Natural killer cell (primary cell): ENCODE data around the gene SRCIN1. TPM values are rescaled to one million over a fixed set of nuclear protein-coding genes. Genes with fewer than 3 reads are reported as not detected.

Experiments used
- ATAC-seq, 3 donors: fragments of 150-1000 bp in 2 of 3; fragments of 200-7000 bp in 1 of 3; cut with Tn5 transposase; 1 replicate in 1 of 3; 2 replicates in 2 of 3; pipeline ENCODE4 v1.10.0; 2021; ENCODE audit warnings: mild to moderate bottlenecking in 2 of 3, moderate library complexity in 2 of 3
- DNase-seq, 2 donors: peaks; one replicate each; pipeline versions ENCODE4 v3.0.0 to v3.0.0-alpha.2; 2013 to 2021; ENCODE audit warnings: mixed read lengths in 1 of 2
- H3K27ac ChIP-seq: one replicate; pipeline ENCODE4 v1.5.1; 2013; ENCODE audit warnings: mild to moderate bottlenecking, low read length
- H3K27me3 ChIP-seq: one replicate; pipeline ENCODE4 v1.6.1; 2013; ENCODE audit warnings: low read length; ENCODE audit not compliant: control insufficient read depth, insufficient read depth
- H3K36me3 ChIP-seq: one replicate; pipeline ENCODE4 v1.6.1; 2013; ENCODE audit warnings: low read length; ENCODE audit not compliant: control insufficient read depth, insufficient read depth
- H3K4me1 ChIP-seq: one replicate; pipeline ENCODE4 v1.6.1; 2013; ENCODE audit warnings: low read length; ENCODE audit not compliant: control insufficient read depth, insufficient read depth
- H3K4me3 ChIP-seq: one replicate; pipeline ENCODE4 v1.5.1; 2013; ENCODE audit warnings: low read length
- H3K9me3 ChIP-seq: one replicate; pipeline ENCODE4 v1.6.1; 2013; ENCODE audit warnings: low read length; ENCODE audit not compliant: control insufficient read depth, insufficient read depth
- H3K27ac Mint-ChIP-seq, 2 donors: one replicate each; pipeline ENCODE4 v1.8.0; 2022; ENCODE audit warnings: mild to moderate bottlenecking in 2 of 2, mixed read lengths in 2 of 2, moderate library complexity in 1 of 2
- H3K27me3 Mint-ChIP-seq, 2 donors: one replicate each; pipeline ENCODE4 v1.8.0; 2022; ENCODE audit warnings: low read depth in 2 of 2, mixed read lengths in 2 of 2
- H3K36me3 Mint-ChIP-seq: one replicate; pipeline ENCODE4 v1.8.0; 2022; ENCODE audit warnings: mixed read lengths
- H3K4me1 Mint-ChIP-seq, 2 donors: one replicate each; pipeline ENCODE4 v1.8.0; 2022; ENCODE audit warnings: mixed read lengths in 2 of 2
- H3K4me3 Mint-ChIP-seq: one replicate; pipeline ENCODE4 v1.8.0; 2022; ENCODE audit warnings: mild to moderate bottlenecking, moderate library complexity, mixed read lengths
- H3K9me3 Mint-ChIP-seq, 2 donors: one replicate each; pipeline ENCODE4 v1.8.0; 2022; ENCODE audit warnings: mixed read lengths in 2 of 2
- CTCF ChIP-seq: fragments of 200-600 bp; IDR thresholded peaks from one replicate; pipeline ENCODE4 v1.8.0; 2022; ENCODE audit warnings: antibody characterized with exemption
- WGBS: methylation state at CpG from one replicate; pipeline ENCODE4 v1.1.7; 2013; ENCODE audit warnings: missing lambda C conversion rate; ENCODE audit not compliant: insufficient coverage; 5-methylcytosine and 5-hydroxymethylcytosine counted together
- intact Hi-C: fragments of 100-400 bp; cut with micrococcal nuclease; formaldehyde crosslinking; loops from one replicate; pipeline ENCODE4 v1.14.2; 2022
- total RNA-seq, 4 donors: library from RNA; stranded (reverse); fragments of 120-200 nt in 1 of 4; gene quantifications; one replicate each; pipeline versions ENCODE4 v1.2.3 to v1.2.4, GENCODE V29; 2013 to 2022

SRCIN1 gene
- total RNA-seq, 3 donors from 2014 or later (not counting 1 experiment from before 2014, with no cell fraction given) = 0.28 to 0.50 TPM; not detected in 1

DNA sequence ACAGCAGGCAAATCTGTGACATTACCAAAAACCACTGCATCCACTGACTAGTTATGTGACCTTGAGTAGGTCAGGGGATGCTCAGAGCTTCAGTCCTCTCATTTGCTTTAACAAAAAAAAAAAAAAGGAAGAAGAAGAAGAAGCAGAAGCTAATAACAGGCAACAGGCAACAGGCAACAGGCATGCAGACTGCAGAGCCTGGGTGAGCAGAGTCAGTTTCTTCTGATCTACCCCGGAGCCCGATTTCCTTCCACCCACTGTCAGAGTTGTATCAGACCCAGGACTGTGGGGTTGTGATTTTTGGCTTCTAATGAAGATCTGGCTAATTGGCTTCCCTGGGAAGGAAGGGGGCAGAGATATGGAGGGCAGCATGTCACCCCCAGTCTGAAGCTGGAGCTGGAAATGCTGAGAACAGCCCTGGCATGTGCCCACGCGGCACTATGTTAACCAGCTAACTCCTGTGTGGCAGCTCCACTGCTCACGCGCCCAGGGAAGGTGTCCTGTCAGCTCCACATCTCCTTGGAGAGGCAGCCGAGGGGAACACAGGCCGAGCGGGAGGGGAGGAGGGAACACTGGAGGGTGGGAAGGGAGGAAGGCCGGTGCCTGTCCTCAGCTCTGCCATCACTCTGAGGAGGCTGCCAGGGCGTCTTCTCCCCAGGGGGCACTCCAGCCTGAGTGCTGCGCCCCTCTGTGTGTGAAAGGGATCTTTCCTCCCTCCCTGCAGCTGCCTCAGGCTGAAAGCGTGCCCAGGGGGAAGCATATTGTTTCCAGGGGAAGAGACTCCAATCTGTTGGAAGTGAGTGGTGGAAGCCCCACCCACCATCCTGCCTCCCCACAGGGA is 17.6 kb downstream of the SRCIN1 start:
- peaks cover 55% of the 10 kb centered on the region for H3K27me3 ChIP-seq
- intact Hi-C loops = no loop called here
- no peak for DNase-seq

DNA sequence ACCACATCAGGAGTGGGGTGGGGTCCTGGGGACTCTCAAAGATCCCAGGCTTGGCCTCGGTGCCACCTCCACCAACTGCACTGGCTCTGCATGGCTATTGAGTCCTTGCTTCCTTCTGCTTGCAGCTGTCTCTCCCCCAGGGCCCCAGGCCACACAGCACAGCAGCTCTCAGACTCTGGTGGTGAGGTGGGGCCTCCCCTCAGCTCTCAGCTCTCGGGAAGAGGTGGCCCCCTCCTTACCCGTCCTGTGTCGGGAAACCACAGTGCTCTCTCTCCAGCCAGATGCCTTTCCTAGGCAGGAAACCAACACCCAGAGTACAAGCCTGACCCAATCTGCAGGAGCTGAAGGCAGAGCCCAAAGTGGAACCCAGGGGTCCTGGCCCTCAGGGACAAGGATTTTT is 18.5 kb downstream of the SRCIN1 start:
- H3K36me3 ChIP-seq = no peaks in the 10 kb centered on the region
- no peaks in the 10 kb centered on the region for H3K9me3 ChIP-seq
- no peak overlapping the region for H3K4me3 ChIP-seq
- 6% methylated on average over 4 of the region's 4 CpGs for WGBS
- Mint-ChIP-seq H3K27ac (no peak overlapping the region), H3K4me1 (peaks cover 19 to 26% of the 10 kb centered on the region in 2 donors), H3K4me3 (no peak overlapping the region), H3K27me3 (peaks cover 65 to 73% of the 10 kb centered on the region in 2 donors), H3K36me3 (no peaks in the 10 kb centered on the region), H3K9me3 (no peaks in the 10 kb centered on the region)
- peaks cover 26% of the 10 kb centered on the region for H3K4me1 ChIP-seq
- intact Hi-C loops = no loop called here
- no peak overlapping the region for H3K27ac ChIP-seq
- peaks cover 50% of the 10 kb centered on the region for H3K27me3 ChIP-seq
- no peak for DNase-seq
- no peak for TF ChIP-seq CTCF
- no peak for ATAC-seq

More for the DNA sequence above, 17.6 kb downstream of the SRCIN1 start:
- H3K36me3 Mint-ChIP-seq = no peaks in the 10 kb centered on the region
- no peaks in the 10 kb centered on the region for H3K9me3 ChIP-seq
- 25% methylated on average over 11 of the region's 13 CpGs for WGBS
- no peak overlapping the region for H3K27ac Mint-ChIP-seq
- peaks cover 36% of the 10 kb centered on the region for H3K4me1 ChIP-seq
- no peak overlapping the region for H3K4me3 ChIP-seq
- peaks cover 29 to 36% of the 10 kb centered on the region in 2 donors for H3K4me1 Mint-ChIP-seq
- TF ChIP-seq CTCF = no peak
- no peaks in the 10 kb centered on the region for H3K9me3 Mint-ChIP-seq
- H3K27ac ChIP-seq = no peak overlapping the region
- no peaks in the 10 kb centered on the region for H3K36me3 ChIP-seq
- ATAC-seq = no peak
- H3K27me3 Mint-ChIP-seq = peaks cover 69 to 83% of the 10 kb centered on the region in 2 donors
- H3K4me3 Mint-ChIP-seq = no peak overlapping the region

DNA sequence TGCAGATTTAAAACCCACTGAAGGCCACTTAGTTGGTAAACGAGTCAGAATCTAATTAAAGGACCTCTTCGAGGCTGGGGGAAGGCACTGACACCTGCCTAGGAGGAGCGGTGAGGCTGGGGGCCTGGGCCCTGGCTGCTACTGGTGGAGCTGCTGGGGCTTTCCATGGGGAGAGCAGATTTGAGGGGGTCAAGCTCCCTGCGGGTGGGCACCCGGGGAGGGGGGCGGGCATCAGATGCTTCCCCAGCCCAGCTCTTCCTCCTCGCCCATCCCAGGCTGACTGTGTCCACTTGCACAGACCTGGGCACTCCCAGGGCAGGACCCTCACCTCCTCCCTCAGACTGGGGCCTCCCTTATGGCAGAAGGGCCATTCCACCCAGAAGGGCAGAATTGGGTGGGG is 19.0 kb downstream of the SRCIN1 start:
- no peak for TF ChIP-seq CTCF
- H3K4me1 Mint-ChIP-seq = peaks cover 15 to 22% of the 10 kb centered on the region in 2 donors
- H3K36me3 Mint-ChIP-seq = no peaks in the 10 kb centered on the region
- no peak for DNase-seq
- 62% methylated on average over 7 of the region's 7 CpGs for WGBS
- peaks cover 22% of the 10 kb centered on the region for H3K4me1 ChIP-seq
- H3K9me3 Mint-ChIP-seq = no peaks in the 10 kb centered on the region
- H3K4me3 ChIP-seq = no peak overlapping the region
- intact Hi-C loops = no loop called here
- no peak for ATAC-seq
- H3K36me3 ChIP-seq = no peaks in the 10 kb centered on the region
- H3K9me3 ChIP-seq = no peaks in the 10 kb centered on the region
- no peak overlapping the region for H3K4me3 Mint-ChIP-seq
- H3K27ac ChIP-seq = no peak overlapping the region
- H3K27me3 Mint-ChIP-seq = peaks cover 65 to 69% of the 10 kb centered on the region in 2 donors
- H3K27me3 ChIP-seq = peaks cover 47% of the 10 kb centered on the region
- H3K27ac Mint-ChIP-seq = no peak overlapping the region
